Measurements from ENCODE around the gene SMIM24. TPM values are rescaled to one million over a fixed set of nuclear protein-coding genes. Genes with fewer than 3 reads are reported as not detected.
"Not testable (repeated sequence)": the region's sequence is repeated elsewhere in the genome, so short reads cannot be mapped to it uniquely, and the experiment has no call there.

Gene SMIM24
- total RNA-seq, 2 experiments from 2014 or later, result 1.6 to 3.8 TPM

GRCh38 chr19:3510727-3511126 lies 30.4 kb upstream of the SMIM24 start:
- TF ChIP-seq CTCF (IDR thresholded peaks at IDR 0.05), result no peak

GRCh38 chr19:3509566-3509989 lies 29.3 kb upstream of the SMIM24 start:
- POLR2A ChIA-PET, result interaction anchor here (0.6 kb wide), 1 partner anchor 15 kb away, joined by 5 read pairs; no protein-coding TSS in a partner anchor
- H3K27me3 Mint-ChIP-seq, result no peaks in the 10 kb centered on the region
- peaks cover 51% of the 10 kb centered on the region for H3K4me1 Mint-ChIP-seq (ENCODE audit: low read depth)
- CTCF ChIA-PET, result no interaction called here
- H3K27ac Mint-ChIP-seq, result peak overlapping the region; percentile 30
- H3K36me3 Mint-ChIP-seq (ENCODE audit: low read depth), result peaks cover 14% of the 10 kb centered on the region
- no peak for ATAC-seq
- TF ChIP-seq CTCF (IDR thresholded peaks at IDR 0.05), result no peak
- DNase-seq, result peak; percentile 63
- intact Hi-C loops (cut with micrococcal nuclease), result no loop called here
- no peaks in the 10 kb centered on the region for H3K9me3 Mint-ChIP-seq
- H3K4me3 Mint-ChIP-seq, result peak overlapping the region; percentile 0

More at GRCh38 chr19:3510727-3511126, 30.4 kb upstream of the SMIM24 start:
- H3K4me3 Mint-ChIP-seq, result no peak overlapping the region
- H3K27me3 Mint-ChIP-seq, result no peaks in the 10 kb centered on the region
- ChIA-PET POLR2A (interaction anchor here (0.7 kb wide), 1 partner anchor 22 kb away, joined by 3 read pairs; no protein-coding TSS in a partner anchor), CTCF (no interaction called here)
- H3K4me1 Mint-ChIP-seq (ENCODE audit: low read depth), result peaks cover 53% of the 10 kb centered on the region
- intact Hi-C loops (cut with micrococcal nuclease), result no loop called here
- no peak overlapping the region for H3K27ac Mint-ChIP-seq
- no peak for DNase-seq
- no peak for ATAC-seq
- H3K9me3 Mint-ChIP-seq, result no peaks in the 10 kb centered on the region
- peaks cover 14% of the 10 kb centered on the region for H3K36me3 Mint-ChIP-seq (ENCODE audit: low read depth)

GRCh38 chr19:3508771-3509535 lies 28.6 kb upstream of the SMIM24 start:
- ChIA-PET CTCF (no interaction called here), POLR2A (interaction anchor here (0.6 kb wide), 1 partner anchor 14 kb away, joined by 5 read pairs; no protein-coding TSS in a partner anchor)
- TF ChIP-seq CTCF (IDR thresholded peaks at IDR 0.05), result no peak
- DNase-seq, result peak; percentile 39
- intact Hi-C loops (cut with micrococcal nuclease), result no loop called here
- Mint-ChIP-seq H3K27me3 (no peaks in the 10 kb centered on the region), H3K9me3 (no peaks in the 10 kb centered on the region), H3K4me1 (ENCODE audit: low read depth) (peaks cover 52% of the 10 kb centered on the region), H3K27ac (peak overlapping the region; percentile 30), H3K36me3 (ENCODE audit: low read depth) (peaks cover 14% of the 10 kb centered on the region), H3K4me3 (peak overlapping the region; percentile 37)
- no peak for ATAC-seq

GRCh38 chr19:3508121-3508661 lies 27.9 kb upstream of the SMIM24 start:
- CTCF ChIA-PET; intact Hi-C loops (cut with micrococcal nuclease); H3K27me3 Mint-ChIP-seq; POLR2A ChIA-PET; H3K27ac Mint-ChIP-seq; ATAC-seq; H3K9me3 Mint-ChIP-seq; DNase-seq: not testable (repeated sequence)
- H3K4me3 Mint-ChIP-seq, result peak overlapping the region; percentile 88
- H3K4me1 Mint-ChIP-seq (ENCODE audit: low read depth), result peaks cover 49% of the 10 kb centered on the region
- H3K36me3 Mint-ChIP-seq (ENCODE audit: low read depth), result peaks cover 14% of the 10 kb centered on the region

- intact Hi-C loops (cut with micrococcal nuclease), result no loop called here
These were observed 27.2 kb upstream of the SMIM24 start for GRCh38 chr19:3507371-3508120.

More at GRCh38 chr19:3507371-3508120, 27.2 kb upstream of the SMIM24 start:
- Mint-ChIP-seq H3K4me1 (ENCODE audit: low read depth) (peaks cover 49% of the 10 kb centered on the region), H3K27me3 (no peaks in the 10 kb centered on the region), H3K4me3 (peak overlapping the region; percentile 88), H3K9me3 (no peaks in the 10 kb centered on the region), H3K27ac (peak overlapping the region; percentile 85), H3K36me3 (ENCODE audit: low read depth) (peaks cover 14% of the 10 kb centered on the region)
- TF ChIP-seq CTCF (IDR thresholded peaks at IDR 0.05), result no peak
- CTCF ChIA-PET, result no interaction called here
- DNase-seq (peak; percentile 50), ATAC-seq (no peak)
- POLR2A ChIA-PET, result no interaction called here

Data from activated CD8-positive, alpha-beta T cell treated with anti-CD3 and anti-CD28 coated beads for 36 hours (primary cell).